Body of pancreas (tissue), 4 donors: ENCODE results near the gene KLHL12.

Source experiments
- CTCF ChIP-seq, 7 experiments: fragments of 450-650 bp in 4 of 7; fragments of 200-600 bp in 3 of 7; sonication (generic) in 3 of 7; IDR thresholded peaks; one replicate each; pipeline ENCODE4 v1.5.1; 2016 to 2019; ENCODE audit warnings: antibody characterized with exemption in 7 of 7
- POLR2A ChIP-seq, 3 donors: fragments of 450-650 bp; IDR thresholded peaks; one replicate each; pipeline ENCODE4 v1.6.1; 2016; ENCODE audit warnings: antibody characterized with exemption in 3 of 3, mild to moderate bottlenecking in 2 of 3

GRCh38 chr1:202873026-202873425, 54.0 kb downstream of the KLHL12 start:
- TF ChIP-seq CTCF (IDR thresholded peaks at IDR 0.05) = no peak
- no peak for TF ChIP-seq POLR2A (IDR thresholded peaks at IDR 0.05)
